OCI-LY3 (cell line): Measurements from ENCODE around the gene RAD51B.

Experiments
- EZH2phosphoT487 ChIP-seq: fragments of 200-600 bp; shearing (Covaris generic); IDR thresholded peaks from 2 replicates; pipeline ENCODE4 v1.6.1; 2018; ENCODE audit warnings: antibody characterized with exemption, mixed run types, low read depth
- TF ChIP-seq, protein P1 (sequence below): fragments of 200-600, 300-600 bp; sonication (generic); IDR thresholded peaks from 2 replicates; pipeline ENCODE4 v1.5.1; 2014; ENCODE audit warnings: antibody characterized with exemption, low read length, low read depth

DNA sequence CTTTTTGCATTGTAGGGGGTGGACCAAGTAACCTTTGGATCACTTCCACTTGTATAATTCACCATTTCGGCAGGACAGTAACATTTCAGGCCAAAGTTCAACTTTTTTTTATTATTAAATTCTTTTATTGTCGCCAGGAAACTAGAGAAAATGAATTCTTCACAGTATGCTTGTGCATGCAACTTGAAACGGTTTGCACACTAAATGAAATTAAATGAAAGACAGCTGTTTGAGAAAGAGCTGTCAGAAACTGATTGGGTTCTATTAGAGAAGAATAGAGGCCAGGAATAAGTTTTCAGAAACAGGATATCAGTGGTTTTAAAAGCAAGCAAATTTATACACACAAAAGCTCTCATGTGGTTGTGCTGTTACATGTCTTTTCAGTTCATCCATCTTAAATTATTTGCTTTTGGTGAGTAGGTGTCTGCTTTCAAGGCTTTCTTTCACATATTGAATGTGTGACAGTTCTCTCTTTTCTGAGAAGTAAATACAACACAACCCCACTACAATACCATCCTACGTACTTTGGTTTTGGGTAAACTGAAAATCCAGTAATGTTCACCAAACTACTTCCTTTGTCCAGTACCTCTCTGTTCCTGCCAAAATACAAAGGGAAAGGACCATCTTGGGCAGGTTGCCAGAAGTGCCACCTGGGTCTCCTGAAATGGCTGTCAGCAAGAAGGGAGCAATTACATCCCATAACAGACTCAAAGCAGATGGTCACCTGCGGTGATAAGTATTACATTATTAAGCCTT is 291.7 kb downstream of the RAD51B start:
- TF ChIP-seq, protein P1, sequence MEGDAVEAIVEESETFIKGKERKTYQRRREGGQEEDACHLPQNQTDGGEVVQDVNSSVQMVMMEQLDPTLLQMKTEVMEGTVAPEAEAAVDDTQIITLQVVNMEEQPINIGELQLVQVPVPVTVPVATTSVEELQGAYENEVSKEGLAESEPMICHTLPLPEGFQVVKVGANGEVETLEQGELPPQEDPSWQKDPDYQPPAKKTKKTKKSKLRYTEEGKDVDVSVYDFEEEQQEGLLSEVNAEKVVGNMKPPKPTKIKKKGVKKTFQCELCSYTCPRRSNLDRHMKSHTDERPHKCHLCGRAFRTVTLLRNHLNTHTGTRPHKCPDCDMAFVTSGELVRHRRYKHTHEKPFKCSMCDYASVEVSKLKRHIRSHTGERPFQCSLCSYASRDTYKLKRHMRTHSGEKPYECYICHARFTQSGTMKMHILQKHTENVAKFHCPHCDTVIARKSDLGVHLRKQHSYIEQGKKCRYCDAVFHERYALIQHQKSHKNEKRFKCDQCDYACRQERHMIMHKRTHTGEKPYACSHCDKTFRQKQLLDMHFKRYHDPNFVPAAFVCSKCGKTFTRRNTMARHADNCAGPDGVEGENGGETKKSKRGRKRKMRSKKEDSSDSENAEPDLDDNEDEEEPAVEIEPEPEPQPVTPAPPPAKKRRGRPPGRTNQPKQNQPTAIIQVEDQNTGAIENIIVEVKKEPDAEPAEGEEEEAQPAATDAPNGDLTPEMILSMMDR, result no peak
- TF ChIP-seq EZH2phosphoT487, result no peak
